HG03196 (cell line): Measurements from ENCODE around the gene MAP7.

ENCODE experiments used
- ATAC-seq: cut with Tn5 transposase; IDR thresholded peaks from one replicate; pipeline ENCODE4 v1.9.1; 2021; ENCODE audit not compliant: unreplicated experiment

Gene MAP7

DNA sequence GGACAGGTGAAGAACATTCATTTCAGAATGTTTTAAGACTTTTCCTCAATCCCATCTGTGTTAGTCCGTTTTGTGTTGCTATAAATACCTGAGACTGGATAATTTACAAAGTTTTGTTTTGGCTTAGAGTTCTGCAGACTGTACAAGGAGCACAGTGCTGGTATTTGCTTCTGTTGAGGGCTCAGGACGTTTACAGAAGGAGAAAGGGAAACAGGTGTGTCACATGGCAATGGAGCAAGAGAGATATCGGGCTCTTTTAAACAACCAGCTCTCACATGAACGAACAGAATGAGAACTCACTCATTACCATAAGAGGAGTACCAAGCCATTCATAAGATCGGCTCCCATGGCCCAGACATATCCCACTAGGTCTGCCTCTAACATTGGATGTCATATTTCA, 16.7 kb downstream of the MAP7 start:
- ATAC-seq: no peak

DNA sequence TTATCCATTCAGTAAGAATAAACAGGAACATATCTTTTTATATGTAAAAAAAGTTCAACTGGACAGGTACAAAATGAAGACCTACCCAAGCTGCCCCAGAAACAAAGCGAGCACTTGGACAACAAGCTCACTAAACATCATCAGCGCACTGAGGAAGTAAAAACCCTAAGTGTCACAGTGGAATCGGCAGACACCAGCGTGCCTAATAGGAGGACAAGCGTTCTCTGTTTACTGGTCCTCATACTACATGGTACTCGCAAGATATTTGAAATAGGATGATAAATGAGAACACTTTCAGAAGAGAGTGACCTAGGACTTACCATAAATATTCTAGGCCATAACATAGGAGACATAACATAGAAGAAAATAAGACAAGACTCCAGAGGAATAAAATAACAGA, 18.2 kb downstream of the MAP7 start:
- no peak for ATAC-seq

DNA sequence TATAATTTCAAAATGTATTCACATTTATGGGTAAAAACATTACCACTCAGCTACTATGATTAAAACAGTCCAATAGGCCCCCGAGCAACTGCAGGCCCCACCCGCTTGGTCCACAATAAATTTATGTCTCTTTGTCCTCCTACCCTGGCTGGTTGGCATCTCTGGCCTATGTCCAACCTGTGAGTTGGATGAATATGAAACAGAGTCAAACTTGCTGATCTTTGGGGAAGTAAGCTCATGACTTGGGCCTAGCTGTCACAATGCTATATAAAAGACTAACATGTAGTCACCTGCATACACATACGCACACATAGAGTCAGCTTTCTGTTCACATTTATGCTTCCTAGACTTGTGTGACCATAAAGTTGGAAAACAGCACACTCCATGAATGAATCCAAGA, 20.5 kb downstream of the MAP7 start:
- ATAC-seq: no peak

DNA sequence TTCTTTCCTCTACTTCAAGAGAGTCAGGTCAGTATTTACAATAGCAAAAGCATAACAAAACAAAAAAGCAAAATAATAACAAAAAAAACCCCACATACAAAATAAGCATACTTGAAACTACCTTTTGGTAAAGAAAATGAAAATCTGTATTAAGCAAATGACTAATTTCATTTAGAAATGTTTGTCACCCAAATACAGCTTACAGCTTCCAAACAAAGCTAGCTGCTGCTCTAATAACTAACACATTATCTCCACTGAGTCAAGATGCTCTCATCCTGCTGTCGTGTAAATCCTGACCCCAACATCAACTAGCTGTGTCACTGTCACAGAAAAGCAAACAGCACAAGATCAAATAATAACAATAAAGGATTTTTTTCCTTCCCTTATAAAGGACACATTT, 21.7 kb downstream of the MAP7 start:
- ATAC-seq: no peak

DNA sequence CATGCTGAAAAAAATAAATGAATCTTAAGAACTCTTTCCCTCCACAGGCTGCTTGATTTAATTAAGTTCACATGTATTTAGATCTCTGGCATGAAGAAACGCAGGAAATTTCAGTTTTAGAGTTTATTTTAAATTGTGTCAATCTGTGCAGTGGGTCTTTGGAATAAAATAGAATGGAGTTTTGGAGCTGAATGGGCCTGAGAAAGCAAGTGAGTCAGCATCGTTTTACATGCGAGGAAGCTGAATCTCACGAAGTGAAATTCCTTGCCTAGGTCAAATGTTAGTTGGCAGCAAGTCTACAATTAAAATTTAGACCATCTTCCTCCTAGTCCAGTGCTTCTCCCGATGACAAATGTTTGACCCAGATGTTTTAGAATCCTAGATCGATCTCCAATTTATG, 22.4 kb downstream of the MAP7 start:
- ATAC-seq: no peak

DNA sequence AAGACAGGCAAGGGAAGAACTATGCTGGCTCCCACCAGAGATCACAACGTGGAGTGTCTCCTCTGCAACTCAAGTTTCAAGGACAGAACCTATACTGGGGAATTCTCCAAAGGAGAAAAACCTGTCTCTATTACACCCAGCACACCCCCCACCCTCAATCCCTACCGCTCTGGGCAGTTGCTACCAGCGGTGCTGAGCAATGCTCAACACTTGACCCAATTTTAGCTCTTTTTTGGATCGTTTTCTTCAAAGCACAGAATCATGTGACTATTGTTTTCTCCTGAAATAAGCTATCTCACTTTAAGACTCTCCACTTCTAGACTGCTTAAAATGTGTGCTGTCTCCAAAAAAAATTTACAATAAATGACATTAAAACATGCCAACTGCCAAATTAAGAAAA, 23.3 kb downstream of the MAP7 start:
- no peak for ATAC-seq

DNA sequence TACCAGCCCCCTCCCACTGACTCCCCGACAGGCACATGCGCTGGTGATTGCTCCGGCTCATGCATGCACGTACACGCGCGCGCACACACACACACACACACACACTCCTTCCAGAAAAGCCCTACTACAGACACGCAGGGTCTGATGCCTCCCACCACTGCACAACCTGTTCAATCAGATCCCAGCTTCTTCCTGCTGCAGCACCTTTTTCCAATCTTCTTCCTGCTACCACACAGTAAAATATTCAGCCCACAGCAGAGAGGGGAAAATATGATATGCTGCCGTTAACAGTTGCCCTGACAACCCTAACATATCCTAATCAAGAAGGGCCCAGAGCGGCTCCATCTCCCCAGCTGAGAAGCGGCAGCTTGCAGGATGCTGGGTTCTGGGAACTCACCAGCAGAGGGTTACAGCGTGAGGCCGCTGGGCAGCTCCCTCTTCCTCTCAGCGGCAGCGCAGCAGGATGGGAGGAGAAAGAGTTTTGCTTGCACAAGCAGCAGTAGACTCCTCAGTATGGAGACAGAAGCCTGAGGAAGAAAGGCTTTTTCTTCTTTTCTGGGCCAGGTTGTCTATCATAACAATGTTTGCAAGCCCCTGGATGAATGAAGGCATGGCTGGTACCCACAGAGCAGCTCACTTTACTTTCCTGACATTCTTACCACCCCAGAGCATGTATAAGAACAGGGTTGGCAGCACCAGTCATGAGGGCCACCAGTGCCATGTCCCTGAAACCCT, 23.9 kb downstream of the MAP7 start:
- no peak for ATAC-seq

DNA sequence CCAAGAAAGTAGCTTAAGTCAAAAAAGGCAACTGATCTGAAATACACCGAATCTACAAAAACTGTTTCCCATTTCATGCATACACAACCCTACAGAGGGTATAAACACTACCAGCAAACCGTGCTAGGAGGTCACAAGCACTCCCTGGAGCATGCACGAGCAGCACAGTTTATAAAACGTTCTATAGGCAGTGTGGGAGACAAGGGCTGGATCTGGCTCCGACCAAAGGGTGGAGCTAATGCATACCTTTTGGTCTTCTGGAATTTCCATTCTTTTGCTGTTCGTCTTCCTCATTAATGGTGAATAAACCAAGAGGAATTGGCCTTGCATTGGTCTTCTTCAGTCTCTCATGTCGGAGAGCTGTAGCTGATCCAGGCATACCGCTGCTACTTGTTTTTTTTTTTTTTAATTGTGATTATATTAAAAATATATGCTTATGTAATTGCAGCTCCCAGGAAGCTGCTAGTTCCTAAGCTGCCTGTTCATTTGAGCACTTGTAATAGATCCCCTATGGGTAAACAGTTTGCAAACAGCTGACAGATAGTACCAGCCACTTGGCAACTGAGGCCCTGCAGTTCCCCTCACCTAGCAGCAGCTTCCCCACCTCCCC, 24.5 kb downstream of the MAP7 start:
- no peak for ATAC-seq

DNA sequence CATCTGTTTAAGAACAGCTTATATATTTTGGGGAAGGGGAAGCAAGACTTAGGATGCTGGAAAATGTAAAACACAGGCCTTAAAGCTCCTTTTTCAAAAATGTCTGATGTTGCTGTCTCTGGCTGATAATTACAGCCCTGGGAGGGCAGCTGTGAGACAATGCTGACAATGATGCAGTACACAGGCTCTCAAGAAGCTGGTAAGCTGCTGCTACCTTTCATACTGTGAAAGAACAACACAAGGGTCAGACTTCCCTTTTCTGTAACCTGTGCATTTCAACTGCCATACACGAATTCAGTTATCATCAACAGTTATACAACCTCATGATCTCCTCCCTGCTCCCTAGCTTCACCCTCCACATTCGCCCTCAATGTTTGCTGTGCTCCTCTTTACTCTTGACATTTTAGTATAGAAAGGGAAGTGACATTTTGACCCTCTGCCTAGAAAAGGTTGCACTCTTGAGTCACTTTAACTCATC, 25.2 kb downstream of the MAP7 start:
- ATAC-seq: no peak

DNA sequence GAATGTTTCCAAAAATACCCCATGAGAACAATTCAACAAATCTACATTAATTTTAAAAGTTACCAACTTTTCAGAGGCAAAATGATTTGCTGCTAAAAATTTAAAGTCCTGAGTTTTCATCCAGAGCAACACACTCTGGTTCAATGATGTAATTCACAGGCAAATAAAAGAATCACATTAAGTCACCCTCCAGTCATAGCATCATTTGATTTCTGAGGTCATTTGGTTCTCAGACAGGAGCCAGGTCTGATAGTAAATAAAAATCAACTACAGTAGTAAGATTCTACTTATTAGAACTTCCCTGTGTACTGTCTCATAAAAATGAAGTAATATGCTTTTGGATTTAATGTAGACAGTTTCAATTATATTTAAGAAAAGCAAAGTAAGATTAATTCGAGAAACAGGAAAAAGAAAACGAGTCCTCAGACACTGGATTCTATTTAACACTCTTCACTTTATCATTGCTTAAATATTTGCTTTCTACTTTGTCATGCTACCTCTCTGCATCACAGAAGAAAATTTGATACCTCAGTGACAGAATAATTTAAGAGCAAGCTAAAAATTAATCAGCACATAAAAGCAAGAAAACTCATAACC, 25.8 kb downstream of the MAP7 start:
- no peak for ATAC-seq

DNA sequence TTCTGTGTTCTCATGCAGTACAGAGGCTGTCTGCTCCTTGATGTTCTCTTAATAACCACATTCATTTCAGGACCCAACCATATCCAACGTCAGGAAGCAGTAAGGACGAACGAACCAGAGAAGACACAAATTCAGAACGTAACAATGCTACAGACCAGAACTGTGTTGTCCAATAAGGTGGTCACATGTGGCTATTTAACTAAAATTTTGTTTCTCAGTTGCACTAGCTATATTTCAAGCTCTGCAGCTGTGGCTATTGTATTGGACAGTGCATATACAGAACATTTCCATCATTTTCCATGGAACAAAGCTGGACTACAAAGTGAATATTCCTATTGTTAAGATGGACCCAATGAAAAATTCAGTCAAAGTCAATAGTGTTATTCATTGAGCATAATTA, 27.0 kb downstream of the MAP7 start:
- no peak for ATAC-seq

DNA sequence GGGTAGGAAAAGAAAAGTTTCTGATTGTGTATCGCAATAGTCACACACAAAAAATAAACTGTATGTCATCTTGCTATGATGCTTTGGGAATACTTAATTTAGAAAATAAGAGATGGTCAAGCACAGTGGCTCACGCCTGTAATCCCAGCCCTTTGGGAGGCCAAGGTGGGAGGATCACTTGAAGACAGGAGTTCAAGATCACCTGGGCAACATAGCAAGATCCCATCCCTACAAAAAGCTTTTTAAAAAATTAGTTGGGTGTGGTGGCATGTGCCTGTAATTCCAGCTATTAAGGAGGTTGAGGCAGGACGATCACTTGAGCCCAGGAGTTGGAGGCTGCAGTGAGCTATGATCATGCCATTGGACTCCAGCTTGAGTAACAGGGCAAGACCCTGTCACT, 27.6 kb downstream of the MAP7 start:
- ATAC-seq: no peak

DNA sequence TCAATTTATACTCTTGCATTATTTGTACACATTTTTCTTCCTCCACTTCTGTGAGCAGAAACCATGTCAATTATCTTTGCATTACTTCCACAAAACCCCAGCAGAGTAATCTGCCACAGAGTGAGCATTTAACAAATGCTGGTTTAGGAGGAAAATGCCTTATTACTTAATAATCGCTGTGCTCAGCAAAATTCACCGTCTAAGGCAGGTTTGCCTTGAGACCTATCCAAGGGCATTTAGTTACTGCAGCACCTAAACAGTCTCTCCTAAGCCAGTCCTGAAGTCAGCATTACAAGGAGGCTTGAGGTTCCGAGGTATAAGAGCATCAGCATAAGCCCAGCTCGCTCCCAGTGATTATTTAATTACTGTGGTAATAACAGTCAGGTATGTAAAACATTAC, 28.3 kb downstream of the MAP7 start:
- ATAC-seq: no peak

DNA sequence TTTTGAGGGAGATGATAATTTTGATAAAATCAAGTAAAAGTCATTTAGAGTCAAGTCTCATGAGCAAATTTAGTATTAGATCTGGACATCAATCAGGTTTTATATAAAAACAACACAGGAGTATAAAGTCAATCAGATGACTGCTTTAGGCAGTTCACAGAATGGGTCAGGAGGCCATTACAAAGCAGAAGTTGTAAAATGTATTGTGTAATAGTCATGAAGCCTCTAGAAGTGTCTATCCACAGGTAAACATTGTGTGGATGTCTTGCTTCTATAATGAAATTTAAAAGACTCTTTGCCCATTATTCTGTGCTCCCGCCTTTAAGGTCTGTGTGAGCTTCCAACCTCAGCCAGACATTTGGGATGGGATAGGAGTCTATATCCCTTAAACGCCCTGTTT, 28.8 kb downstream of the MAP7 start:
- no peak for ATAC-seq

DNA sequence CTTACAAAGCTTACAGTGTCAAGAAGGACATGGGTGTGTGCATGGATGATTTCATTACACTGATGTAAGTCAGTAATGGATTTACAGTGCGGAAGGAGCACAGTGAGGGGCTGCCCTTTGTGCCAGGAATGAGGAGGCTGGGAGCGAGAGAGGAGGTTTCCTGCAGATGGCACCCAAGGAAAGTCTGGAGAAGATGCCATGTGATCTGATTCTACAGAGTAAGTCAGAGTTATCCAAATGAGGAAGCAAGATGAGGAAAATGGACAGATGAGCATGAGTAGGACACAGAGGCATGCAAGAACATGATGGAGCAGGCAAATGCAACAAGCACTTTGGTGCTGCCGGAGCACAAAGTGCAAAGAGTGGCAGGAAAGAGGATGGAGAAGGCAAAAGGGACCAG, 29.7 kb downstream of the MAP7 start:
- ATAC-seq: no peak

DNA sequence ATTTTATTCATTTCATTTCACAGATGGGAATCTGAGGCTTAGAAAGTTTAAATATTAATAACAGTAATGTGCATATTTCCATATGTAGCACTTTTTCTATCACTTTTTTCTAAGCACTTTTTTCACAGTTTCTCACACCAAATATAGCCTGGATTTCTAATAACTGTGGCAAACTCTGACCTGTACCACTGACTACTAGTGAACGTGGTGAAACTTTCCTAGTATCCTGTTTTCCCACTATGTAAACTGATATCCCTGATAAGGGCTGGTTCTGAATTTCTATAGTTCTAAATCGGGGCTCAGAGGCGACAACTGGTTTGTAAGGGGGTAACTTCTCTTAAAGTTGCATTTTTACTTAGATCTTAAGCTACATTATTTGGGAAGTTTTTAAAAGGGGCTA, 32.6 kb downstream of the MAP7 start:
- ATAC-seq: no peak

DNA sequence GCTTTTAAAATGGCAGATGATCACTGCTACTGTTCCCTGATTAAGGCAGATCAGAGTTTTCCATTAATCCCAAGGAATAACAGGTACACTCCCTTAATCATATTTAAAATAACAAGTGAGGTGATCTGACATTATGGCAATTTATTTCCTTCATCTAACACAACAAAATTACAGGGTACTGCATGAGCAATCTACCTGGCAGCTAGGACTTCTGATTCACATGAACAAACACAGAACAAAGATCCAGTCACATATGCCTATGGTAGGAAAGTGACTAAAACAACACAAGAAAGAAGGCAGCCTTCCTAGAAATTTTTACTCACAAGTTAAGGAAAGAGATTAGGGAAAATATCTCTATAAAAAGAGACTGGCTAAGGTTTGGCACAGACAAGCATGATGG, 33.2 kb downstream of the MAP7 start:
- no peak for ATAC-seq

DNA sequence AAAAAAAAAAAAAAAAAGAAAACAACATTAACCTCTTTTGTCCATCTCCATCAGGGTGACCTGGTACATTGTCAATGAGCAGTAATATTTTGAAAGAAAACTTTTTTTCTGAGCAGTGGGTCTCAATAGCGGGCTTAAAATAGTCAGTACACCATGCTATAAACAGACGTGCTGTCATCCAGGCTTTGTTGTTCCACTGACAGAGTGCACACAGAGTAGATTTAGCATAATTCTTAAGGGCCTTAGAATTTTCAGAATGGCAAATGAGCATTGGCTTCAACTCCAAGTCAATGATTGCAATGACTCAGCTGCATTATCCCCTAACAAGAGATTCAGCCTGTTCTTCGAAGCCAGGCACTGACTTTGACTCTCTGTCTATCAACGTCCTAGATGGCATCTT, 35.6 kb downstream of the MAP7 start:
- ATAC-seq: no peak

DNA sequence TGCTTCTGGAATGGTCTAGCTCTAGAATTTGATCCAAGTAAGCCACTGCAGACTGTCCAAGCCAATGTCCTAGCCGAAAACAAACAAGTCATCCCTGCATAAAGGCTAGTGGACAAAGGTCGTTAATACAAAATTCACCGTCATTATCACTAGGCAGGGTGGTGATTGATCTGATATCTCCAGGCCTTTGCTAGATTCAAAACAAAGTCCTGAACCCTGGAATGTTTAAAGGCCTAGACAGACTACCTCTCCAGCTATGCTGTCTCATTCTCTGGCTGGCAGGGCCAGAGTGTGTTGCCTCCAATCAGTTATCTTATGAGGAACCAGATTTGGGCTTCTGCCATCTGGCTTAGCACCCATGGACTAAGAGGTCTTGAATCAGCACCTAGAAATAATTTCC, 38.3 kb downstream of the MAP7 start:
- no peak for ATAC-seq

DNA sequence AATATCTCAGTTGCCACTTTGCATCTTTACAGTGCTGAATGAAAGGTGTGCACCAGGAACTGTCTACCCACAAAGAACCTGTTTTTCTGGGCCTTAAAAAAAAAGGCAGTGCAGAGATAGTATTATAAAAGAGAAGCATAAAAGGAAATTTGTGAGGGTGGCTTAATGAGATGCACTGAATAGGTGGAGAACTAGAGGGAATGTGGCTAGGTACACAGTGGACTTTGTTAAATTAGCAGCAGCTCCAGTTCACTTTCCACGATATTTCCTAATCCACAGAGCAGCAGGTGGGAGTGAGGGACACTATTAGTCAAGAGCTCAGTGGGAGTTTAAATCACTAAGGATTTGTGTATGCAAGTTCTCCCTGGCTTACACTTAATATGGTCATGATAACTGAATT, 38.8 kb downstream of the MAP7 start:
- no peak for ATAC-seq

DNA sequence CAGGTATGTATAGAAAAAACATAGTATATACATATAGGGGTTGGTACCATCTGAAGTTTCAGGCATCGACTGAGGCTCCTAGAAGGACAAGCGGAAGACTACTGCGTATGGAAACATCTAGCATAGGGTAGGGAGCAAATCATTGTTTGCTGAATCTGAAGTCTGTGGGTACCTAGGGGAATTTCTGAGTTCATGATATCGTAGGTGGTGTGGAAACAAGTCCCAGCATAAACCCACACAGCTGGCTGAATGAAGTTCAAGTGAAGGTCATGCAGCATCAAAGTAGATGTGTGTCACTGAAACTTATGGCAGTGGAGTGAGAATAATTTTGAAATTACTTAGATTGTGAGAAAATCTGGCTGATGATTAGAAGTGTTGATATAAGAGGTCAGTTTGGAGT, 39.4 kb downstream of the MAP7 start:
- ATAC-seq: no peak

DNA sequence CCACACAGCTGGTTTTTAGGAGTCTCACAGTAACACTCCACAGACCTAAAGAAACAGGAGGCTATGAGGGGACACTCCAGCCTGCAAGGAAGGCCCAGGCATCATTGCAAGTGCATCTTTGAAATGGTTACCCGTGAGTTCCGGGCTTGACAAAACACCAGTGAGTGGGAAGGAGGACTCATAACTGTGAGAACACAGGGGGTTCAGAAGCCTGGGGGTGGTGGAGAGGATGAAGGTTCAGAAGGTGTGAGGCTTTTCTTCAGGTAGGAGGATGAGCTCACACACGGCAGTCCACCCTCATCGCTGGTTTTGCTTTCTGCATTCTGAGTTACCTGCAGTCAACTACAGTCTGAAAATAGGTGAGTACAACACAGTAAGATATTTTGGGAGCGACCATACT, 39.9 kb downstream of the MAP7 start:
- no peak for ATAC-seq
